ENCODE measurements around the gene HEATR5A.

- TF ChIP-seq CTCF (IDR thresholded peaks at IDR 0.05) (no peak), EZH2 (IDR thresholded peaks at IDR 0.05; ENCODE audit: borderline replicate concordance, insufficient read depth, low read depth, low read length, poor library complexity, severe bottlenecking) (no peak)
Observed at GRCh38 chr14:31278883-31279282, 141.5 kb downstream of the HEATR5A start.
